RKO (cell line): ENCODE results near the gene HMCN2.

Experiments
- DNase-seq: peaks from one replicate; pipeline ENCODE4 v3.0.0-alpha.2; 2016; ENCODE audit warnings: low spot score

Gene HMCN2

GRCh38 chr9:130265431-130266235 is at the start of gene HMCN2:
HMCN2 (plus strand) TSS chr9:130265760; CDS start chr9:130265879, 119 bp downstream.
- DNase-seq = no peak

DNA sequence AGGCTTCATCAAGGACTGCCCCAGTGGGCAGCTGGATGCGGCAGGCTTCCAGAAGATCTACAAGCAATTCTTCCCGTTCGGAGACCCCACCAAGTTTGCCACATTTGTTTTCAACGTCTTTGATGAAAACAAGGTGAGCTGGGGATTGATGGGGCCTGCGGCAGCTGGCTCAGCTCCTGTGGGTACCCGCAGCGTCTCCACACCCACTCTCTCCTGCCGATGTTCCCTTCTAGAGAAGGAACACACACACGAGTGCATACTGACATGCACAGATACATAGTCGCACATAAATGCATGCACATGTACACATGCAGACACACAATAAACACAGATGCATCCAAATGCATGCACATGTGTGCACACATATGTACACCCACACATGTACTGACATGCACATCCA is 47.7 kb upstream of the HMCN2 start:
- no peak for DNase-seq

GRCh38 chr9:130219661-130220096 is 45.9 kb upstream of the HMCN2 start:
- no peak for DNase-seq

GRCh38 chr9:130220352-130220751 is 45.2 kb upstream of the HMCN2 start:
- no peak for DNase-seq

GRCh38 chr9:130222833-130223232 is 42.7 kb upstream of the HMCN2 start:
- no peak for DNase-seq

GRCh38 chr9:130225071-130225470 is 40.5 kb upstream of the HMCN2 start:
- no peak for DNase-seq

- DNase-seq = no peak
Observed at GRCh38 chr9:130225586-130225985, 40.0 kb upstream of the HMCN2 start.

- no peak for DNase-seq
Observed at GRCh38 chr9:130226112-130226511, 39.4 kb upstream of the HMCN2 start.

GRCh38 chr9:130227833-130228232 is 37.7 kb upstream of the HMCN2 start:
- DNase-seq = no peak

DNA sequence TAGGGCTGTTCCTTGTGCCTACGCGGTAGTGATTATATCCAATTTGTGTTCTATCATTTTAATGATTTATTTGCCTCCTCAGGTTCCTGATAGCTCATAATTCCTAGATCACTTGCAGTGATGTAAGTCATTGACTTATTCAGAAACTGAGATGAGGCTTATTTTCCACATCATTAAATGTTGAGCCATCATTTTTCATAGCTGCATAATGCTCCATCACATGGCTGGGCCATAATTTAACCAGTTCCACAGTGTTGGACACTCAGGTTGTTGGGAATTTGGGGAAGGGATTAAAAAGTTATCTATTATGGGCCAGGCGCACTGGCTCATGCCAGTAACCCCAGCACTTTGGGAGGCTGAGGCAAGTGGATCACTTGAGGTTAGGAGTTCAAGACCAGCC is 35.8 kb upstream of the HMCN2 start:
- no peak for DNase-seq

DNA sequence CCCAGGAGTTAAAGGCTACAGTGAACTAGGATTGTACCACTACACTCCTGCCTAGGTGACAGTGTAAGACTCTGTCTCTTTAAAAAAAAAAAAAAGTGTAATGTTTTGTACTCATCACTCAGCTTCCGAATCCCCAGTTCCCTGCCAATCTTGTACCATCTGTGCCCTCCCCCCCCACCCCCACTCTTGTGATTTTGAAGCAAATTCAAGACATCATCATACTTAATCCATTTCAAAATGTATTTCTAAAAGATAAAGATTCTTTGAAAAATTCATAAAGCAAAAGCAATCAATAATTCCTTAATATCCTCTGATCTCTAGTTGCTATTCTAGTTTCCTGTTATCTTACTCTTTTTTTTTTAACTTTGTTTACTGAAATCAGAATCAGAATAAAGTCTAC is 34.9 kb upstream of the HMCN2 start:
- DNase-seq = no peak

GRCh38 chr9:130232899-130233586 is 32.5 kb upstream of the HMCN2 start:
- no peak for DNase-seq

DNA sequence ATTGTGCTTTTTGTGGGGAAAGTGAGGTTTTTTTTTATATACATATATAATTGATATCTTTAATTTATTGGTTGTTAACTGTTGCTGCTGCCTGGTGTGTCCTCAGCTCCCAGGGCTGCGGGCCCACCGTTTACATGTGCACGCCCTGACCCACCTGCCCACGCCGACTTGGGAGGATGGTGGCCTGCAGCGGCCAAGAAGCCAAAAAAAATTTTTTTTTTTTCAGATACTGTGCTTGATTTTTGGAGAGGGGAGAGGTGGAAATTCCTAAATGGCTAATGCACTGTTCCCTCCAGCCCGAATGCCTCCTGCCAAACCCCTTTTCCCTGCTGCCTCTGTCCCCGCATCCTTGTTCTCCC is 32.0 kb upstream of the HMCN2 start:
- no peak for DNase-seq

DNA sequence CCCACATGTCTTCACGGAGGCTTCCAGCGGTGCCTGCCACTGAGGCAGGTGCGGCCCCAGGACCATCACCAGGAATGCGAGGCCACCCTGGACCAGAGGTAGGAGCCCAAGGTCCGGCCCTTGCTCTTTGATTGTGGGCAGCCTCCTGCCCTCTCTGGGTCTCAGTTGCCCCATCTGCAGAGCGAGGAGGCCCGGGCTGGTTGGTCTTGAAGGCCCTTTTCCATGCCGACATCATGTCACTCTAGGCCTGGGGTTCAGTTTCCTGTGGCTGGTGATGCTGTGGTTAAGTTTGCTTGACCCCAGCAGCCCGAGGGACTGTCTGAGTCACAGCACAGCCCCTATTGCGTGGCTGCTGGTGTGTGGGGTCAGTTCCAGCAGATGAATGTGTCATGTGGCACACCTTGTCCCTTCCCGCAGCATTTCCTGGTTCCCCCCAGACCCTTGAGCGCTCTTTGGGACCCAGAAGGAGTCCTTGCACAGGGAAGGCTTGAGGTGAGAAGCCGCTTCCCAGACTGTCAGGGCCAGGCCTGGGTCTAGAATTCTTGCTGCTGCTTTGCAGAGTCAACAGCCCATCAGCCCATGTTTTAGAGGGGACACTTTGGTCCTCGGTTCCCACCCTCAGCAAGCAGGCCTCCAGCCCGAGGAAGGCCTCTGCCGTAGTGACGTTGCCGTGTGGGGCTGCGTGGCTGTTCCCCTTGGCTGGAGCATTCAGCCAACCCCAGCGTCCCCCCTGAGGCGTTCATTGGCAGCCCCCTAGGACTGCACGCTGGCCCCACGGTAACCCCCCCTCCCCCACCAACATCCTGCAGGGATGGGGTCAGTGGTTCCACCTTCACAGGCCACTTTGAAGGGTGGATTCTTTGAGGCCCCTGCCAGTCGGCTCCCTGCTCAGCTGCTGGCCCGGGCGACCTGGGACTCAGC is 31.0 kb upstream of the HMCN2 start:
- no peak for DNase-seq

DNA sequence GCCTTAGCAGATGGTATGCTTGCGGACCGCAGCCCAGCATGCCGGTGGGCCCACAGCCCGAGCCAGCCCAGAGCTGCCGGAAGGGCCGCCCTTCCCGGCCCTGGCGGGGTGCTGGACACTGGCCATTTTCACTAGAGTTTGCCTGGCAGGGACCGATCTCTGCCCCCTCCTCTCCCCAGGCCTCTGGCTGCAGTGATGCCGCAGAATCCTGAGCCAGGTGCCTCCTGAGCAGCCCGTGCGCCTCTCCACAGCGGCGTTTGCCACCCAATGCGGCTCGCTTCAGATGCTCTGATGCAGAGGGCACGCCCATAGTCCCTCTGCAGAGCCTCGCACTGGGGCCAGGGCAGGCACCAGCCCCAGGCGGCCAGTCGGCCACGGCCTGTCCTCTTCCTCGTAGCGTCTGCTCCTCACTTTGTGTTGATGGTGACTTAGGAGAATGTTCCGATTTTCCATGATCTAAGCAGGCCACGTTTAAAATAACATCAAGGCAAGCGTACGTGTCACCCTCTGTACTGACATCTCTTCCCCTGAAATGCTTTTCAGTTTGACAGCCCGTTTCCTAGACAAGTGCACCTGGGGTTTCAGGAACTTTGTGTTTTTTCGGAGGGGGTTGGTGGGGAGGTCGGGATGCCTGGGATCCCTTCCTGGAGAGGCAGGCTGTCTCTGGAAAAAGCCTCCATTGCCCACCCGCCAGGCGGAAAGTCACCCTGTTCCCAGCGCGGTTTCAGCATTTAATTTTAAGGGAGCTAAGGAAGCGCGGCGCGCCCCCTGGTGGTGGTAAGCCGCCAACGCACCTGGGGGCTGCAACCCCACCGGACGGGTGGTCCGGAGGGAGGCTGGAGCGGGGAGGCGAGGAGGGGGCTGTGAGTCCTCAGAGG is 29.8 kb upstream of the HMCN2 start:
- peak; percentile 64 for DNase-seq

- no peak for DNase-seq
Observed at GRCh38 chr9:130236436-130236985, 29.0 kb upstream of the HMCN2 start.

GRCh38 chr9:130237076-130237475 is 28.5 kb upstream of the HMCN2 start:
- DNase-seq = no peak

DNA sequence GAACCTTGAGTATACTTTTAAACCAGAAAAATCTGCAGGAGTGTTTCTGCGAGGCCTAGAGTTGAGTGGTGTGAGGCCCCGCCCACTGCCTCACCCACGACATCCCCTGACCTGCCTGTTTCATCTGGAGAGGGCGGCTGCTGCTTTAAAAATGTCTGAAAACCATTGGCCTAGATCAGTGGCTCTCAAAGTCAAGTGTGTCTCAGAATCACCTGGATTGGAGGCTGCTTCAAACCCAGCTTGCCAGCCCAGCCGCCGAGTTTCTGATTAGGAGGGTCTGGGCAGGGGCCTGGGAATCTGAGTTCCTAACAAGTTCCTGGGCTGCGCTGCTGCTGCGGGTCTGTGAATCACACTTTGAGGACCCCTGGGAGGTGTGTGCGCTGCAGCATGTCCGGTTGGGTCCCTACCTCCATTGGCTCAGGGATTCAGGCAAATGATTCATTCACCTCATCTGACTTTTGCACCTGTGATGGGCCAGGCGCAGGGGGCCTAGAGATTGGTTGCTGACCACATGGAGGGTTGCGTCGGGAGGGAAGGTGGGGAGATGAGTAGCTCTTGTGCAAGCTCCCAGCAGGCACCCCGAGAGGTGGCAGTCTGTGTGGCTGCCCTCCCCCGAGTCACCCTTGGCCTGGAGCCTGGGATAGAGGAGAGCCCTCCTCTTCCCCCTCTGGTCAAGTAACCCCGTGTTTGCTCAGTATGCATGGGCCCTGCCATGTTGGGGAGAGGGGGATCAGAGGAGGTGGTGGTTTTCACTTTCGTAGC is 27.6 kb upstream of the HMCN2 start:
- DNase-seq = no peak

DNA sequence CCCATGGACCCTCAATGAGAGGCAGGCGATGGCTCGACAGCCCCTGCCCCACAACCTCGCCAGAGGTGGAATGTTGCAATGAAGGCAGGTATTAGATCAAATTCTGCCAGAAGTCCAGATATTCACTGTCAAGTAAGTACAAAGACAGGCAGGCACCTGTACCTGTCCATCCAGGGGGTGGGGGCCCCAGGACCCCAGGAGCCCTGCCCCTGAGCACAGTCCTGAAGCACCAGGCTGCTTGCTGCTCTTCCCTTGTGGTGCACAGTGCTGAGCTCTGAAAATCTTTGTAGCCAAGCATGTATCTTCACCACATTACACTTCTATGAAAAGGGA is 26.2 kb upstream of the HMCN2 start:
- no peak for DNase-seq

DNA sequence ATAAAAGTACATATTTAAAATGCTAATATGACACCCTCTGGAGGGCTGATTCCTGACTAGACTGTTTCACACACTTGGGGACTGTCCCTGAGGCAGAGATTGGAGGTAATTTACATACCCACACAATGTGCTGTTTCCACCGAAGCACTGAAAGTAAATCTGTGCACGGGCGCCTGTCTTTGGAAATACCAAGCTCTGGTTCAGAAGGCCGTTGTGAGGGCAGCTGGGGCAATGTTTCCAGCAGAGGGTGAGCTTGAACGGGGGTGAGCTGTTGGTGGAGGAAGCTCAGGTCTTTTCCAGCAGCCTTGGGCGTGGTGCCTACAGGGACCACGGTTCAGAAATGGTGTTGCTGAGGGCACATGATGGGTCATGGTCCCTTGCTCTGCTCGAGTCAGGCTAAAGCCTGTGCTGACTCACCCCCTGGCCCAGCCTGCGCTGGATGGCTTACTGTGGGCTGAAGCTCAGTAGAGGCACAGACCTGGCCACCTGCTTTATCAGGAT is 25.8 kb upstream of the HMCN2 start:
- DNase-seq = peak; percentile 55
